AG08395 (cell line): ENCODE measurements around the gene ENTPD7.

ENCODE experiments used
- DNase-seq: peaks from one replicate; pipeline ENCODE4 v3.0.0; 2012; ENCODE audit warnings: mixed read lengths, low spot score

ENTPD7 gene

DNA sequence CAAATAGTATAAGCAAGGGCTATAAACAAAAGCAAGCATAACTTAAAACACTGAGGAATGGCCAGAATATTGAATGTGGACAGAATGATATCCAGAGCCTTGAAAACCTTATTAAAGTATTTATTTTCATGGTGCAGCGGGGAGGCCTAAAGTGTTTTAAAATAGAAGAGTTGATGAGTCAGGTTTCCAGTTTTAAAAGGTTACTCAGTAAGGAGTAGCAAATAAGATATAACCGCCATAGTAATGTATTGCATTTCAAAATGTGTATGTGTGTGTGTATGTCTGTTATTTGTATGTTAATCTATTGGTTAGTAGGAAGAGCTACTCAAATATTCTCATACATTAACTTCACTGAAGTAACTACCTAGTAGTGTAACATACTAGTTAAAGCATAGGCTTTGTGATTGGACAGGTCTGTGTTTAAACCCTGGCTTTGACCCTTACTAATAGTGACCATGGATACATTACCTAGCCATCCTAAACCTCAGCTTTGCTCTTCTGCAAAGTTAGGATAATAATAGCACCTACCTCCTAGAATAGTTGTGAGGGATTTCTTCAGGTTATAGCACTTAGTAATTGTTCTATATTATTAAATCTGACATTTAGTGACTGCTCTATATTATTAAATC lies 89.6 kb downstream of the ENTPD7 start:
- no peak for DNase-seq

DNA sequence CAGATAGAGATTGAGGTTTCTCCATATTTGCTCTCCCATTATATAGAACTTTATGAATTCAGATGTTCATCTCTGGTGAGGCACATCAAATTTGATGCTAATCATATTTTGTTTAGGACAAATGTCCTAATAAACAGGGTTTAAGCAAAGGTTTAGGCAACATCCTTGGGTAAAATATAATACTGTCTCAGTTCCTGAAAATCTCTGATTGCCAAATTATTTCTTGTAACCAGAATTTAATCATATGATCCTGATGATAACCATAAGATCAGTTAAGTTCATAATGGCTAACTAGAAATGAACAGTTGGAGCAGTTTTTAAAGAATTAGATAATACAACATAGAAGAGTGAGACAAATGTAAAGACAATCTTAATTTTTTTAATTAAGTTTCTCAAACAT lies 91.3 kb downstream of the ENTPD7 start:
- no peak for DNase-seq

DNA sequence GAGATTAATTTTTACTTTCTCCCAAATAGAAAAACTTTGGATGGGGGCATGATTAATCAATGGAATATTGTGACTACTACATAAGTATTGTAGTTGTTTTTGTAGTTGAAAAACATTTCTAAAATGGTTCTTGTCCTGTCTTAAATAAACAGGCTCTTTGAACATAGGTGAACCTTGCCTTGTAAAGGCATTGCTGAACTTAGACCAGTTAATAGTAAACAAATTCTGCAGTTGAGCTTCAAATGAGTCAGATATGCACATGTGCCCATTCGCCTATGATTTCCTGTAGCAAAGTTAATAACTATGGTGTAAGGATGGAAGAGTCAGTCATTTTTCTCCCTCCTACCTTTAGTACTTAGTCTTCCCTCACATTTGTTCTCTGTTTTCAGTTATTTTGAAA lies 95.4 kb downstream of the ENTPD7 start:
- no peak for DNase-seq
